Activated T-helper 1 cell treated with Interleukin-2 at 50 U/mL for 16 hours (primary cell): ENCODE measurements around the gene CASKIN2.
"Not testable (repeated sequence)": the region's sequence is repeated elsewhere in the genome, so short reads cannot be mapped to it uniquely, and the experiment has no call there.

Experiments used
- DNase-seq: peaks from one replicate; pipeline ENCODE4 v3.0.0-alpha.2; 2020; ENCODE audit warnings: low read depth

CASKIN2 gene

DNA sequence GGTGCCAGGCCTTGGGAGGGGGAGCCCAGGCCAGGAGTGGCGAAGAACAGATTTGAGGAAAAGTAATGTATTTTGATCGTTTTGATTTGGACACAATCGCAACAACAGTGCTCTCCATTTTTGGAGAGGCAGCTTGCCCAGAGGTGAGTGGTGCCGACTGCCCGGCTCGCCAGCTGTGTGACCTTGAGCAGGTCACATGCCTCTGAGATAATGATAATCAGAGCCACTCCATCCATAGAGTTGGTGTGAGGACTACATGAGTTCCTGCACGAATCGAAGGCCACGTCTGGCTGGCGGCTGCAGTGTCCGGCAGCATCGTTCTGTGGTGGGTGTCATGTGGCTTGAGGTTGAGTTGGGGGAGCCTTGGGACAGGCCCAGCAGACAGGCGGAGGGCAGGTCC, 30.8 kb upstream of the CASKIN2 start:
- DNase-seq = no peak

DNA sequence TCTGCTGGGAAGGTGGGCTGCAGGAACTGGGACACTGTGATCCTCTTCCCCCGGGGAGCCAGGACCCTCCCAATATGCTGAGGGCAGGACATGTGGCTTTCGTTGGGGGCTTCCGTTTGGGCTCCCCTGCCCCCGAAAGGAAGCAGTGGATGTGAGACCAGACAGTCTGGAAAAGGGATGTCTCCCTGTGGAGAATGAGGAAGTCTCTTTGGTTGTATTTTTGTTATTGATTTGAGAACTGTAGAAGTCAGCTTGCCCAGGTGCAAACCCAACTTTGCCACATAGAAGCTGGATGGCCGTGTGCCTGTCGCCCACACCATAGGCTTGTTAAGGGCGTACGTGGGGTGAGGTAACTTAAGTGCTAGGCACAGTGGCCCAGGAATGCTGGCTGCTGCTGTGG, 28.9 kb upstream of the CASKIN2 start:
- no peak for DNase-seq

DNA sequence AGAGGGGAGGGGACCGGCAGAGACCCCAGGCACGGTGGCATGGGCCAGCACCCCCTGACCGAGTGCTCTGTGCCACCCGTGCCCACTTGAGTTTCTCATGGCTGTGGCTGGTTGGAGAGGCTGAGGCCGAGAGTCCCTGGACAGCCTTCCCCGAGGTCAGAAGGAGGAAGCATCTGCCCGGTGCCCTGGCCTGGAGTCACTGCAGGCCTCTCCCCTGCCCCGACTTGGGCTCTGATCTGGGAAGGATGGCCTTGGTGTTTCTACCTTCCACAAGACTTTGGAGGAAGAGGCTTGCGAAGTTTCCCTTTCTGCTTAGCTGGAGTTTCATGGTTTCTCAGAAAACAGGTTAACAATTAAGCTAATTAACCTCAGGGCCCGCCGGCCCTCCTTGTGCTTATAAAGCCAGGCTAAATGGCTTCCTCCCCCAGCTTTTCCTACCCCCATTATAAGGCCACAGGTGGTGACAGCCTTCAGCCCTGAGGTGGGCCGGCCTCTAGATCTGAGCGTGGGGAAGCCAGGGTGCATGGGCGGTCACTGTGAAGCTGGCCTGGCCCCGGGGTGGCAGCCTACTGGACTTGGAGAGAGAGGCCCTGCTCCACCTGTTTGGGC, 27.5 kb upstream of the CASKIN2 start:
- no peak for DNase-seq

DNA sequence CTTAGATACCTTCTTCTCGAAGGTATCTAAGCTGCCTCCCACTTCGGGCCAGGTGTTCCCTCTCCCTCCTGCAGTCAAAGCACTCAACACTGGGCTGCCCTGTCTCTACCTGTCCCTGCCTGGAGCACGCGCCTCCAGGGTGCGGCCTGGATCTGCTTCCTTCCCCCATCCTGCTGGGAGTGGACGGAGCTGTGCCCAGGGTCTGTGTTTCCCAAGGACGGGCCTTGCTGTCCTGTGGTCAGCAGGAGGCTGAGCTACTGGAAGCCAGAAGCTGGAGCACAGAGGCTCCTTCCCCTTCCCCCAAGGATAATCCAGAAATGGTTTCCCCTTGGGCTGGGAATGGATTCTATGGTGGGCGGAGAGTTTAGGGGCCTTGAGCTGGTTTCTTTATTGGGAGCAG, 26.9 kb upstream of the CASKIN2 start:
- no peak for DNase-seq

DNA sequence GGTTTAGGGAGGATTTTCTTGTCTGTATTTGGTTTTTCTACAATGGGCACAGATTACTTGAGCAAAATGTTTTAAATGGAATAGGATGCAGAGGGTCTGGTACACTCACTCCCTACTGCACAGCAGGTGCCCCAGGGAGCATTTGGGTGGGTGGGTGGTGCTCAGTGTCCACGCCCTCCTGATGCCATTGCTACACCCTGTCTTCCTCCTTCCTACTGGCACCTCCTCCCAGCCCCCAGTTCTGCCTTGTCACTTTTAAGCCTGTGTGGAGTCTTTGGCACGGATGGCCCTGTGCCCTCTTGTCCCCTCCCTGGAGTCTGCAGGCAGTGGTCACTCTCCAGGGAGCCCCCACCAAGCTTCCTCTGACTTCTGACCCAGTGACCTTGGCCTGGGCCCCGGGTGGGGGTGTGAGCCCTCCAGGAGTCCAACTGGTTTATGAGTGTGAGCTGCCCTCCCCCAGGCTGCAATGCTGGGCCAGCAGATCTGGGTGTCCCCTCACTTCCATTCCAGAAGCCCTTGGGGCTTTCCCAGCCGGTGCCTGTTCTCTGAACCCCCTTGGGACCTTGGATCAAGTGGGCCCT, 25.7 kb upstream of the CASKIN2 start:
- no peak for DNase-seq

DNA sequence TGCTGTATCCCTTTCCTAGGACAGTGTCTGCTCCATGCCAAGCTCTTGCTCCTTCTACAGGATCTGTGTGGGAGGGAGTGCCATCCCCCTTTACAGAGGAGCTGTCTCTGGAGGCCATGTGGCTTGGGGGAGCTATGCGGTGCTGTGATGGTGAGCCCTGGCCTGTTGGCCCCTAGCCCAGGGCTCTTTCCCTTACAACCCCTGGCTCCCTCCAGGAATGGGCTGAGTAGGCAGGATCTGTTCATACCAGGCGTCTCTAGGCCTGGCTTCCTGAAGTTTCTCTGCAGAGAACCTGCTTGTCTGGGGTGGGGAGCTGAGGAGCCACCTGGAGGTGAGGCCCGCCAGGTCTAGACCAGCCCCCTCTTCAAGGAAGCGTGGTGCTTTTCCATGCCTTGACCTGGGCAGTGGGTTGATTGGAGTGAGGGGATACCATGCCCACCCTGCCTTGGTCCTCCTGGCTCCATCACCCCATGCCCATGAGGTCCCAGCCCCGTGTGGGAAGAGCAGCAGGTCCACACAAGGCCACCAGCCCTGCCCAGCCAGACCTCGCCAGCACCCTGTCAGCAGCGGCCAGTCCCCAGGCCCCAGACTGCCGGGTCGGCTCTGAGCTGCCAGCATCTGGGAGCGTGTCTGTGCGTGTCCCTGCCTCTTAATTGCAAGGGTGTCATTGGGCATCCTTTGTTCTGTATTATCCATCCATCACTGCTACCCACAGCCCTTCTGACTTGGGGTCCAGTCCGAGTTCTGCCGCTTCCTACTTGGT, 24.8 kb upstream of the CASKIN2 start:
- no peak for DNase-seq

DNA sequence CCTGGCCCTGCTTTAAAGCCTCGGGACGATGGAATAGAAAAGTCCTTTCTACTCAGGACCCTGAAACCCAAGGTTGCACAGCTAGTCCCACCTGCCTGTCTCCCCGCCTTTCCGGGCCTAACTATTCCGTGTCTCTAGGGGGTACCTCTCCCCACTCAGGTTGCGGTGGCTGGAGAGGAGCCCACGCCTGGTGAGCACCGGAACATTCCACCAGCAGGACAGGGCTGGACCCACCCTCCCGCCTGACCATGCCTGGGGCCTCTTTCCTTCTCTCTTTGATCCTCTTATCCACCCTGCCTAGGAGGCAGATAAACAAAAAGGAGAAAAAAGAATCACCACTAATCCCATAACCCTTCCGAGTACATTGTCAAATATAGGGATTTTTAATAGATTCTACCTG, 21.0 kb upstream of the CASKIN2 start:
- no peak for DNase-seq

DNA sequence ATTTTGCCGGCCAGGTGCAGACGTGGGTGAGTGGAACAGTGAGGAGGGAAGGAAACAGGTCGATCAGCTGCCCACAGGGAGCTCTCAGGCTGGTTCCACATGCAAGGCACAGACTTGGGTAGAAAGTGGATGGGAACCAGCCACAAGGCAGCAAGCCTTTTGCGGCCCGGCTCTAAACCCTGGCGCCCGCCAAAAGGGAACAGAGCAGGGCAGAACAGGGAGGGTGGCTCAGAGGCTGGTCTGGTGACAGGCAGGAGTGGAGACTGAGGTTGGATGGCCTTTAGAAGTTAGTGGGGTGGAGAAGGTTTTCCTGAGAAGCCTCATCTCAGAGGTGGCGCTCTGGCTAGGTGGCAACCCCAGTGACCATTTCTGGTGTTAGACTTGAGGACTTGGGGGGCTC, 20.5 kb upstream of the CASKIN2 start:
- DNase-seq = no peak

DNA sequence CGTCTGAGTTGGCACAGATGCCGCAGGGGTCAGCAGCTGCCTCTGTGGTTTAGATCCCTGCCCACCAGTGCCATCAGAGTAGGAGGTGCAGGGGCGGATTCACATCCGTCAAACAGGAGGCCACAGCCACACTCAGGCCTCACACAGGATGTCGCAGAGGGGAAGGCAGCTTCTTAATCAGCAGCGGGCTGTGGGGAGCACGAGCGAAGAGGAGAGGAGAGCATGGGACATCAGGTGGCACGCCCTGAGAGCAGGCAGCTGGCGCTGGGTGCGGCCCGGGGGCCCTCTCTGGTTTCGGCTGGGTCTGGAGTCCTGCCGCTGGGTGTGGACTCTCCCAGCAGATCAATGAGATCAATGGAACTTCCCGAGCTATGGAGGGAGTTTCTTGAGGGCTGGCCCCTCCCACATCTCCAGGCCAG, 19.8 kb upstream of the CASKIN2 start:
- peak; percentile 41 for DNase-seq

DNA sequence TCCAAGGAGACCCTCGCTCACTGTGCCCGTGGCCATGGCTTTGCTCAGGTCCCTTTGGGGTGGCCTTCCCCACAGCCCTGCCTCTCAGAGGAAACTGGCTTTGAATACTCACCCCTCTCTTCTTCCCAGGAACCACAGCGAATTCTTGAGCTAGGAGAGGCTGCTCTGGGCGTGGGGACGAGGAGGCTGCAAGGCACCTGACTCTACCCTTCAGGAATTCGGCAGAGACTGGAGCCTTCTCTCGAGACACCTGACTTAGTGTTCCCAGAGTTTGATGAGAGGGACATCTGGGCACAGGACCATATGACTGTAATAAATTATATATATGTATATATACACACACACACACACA, 16.4 kb upstream of the CASKIN2 start:
- DNase-seq = no peak

DNA sequence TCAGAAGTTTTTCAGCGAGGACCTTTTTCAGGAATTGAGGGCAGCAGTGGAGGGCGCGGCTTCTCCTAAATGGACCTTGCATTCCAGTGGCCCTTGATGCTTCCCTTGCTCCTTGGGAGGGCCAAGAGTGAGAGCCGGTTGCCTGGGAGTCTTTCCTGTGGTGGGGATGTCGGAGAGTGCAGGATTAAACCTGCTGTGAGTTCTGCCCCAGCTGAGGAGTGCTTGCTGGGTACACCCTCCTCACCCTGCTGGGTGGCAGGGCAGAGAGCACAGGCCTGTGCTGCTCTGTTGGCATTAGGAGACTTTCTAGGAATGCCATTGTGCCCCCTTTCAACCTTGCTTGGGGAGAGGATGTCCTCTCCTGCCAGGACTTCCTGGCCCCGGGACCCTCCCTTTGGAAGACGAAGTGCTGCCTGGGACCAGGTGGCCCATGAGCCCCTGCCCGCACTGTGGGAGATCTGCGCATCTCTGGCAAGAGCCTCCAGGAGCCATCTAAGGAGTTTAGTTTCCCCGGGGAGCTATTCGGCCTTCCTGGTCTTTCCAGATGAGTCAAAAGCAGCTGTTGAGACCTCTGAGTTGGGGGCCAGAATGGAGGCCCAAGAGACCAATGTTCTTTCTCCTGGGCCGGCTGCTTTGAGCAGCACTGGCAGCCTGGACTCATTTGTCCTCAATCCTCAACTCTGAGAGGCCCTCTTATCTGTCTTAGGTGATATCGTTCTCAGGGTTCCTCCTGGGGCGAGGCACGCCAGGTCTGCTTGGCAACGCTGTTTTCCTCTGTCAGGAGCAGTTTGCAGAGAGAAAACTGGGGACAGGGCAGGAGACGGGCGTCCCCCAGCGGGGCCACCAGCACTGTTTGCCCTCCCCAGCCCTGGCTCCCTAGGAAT, 15.7 kb upstream of the CASKIN2 start:
- no peak for DNase-seq

DNA sequence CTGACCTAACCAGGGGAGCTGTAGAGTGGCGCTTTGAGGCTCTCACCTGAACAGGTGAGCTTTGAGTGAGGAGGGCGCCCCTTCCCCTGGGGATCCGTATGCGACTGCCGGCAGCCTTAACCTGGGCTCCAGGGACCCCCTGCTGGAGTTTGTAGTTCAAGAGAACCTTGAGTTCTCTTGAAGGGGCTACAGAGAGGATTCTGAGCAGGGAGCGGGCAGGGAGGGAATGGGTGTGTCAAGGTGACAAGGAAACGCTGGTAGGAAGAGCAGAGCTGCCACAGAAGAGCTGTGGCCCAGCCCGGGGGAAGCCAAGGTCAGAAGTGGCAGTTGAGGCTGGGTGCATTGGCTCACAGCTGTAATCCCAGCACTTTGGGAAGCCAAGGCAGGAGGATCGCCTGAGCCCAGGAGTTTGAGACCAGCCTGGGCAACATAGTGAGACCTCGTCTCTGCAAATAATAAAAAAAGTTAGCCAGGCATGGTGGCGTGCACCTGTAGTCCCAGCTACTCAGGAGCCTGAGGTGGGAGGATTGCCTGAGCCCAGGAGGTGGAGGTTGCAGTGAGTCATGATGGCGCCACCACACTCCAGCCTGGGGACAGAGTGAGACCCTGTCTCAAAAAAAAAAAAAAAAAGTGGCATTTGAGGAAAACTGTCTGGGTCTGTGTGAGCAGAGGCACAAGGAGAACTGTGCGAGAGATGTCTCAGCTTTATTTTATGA, 11.4 kb upstream of the CASKIN2 start:
- no peak for DNase-seq

DNA sequence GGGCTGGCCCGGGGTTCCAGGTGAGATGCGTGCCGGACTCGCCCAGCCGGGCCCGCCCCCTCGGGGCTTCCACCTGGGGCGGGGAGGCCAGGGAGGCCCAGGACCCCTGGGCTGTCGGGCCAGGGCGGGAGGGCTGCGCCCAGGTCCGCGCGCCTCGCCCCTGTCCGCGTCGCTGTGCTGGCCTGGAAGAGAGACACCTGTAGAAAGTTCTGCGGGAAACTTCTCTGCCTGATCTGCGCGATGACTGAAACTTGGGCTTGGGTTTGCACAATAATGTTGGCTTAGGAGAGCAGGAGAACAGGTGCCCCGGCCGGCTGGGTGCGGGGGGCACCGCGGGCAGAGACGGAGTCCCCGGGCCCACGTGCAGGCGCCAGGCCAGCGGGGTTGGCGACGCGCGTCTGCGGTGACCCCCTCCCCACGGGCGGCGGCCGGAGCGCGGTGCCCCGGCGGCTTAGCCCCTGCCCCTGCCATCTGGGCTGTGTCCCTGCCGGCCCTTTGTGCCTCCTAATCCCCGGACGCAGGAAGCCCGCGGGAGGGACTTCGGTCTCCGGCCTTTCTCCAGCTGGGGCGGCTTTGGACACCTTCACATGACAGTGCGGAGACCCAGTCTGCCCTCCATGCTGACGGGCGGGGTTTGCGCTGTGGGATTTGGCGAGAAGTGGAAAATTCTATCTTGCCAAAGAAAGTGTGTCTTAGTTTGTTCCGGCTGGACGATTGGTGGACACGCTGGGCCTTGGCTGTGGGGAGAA, 10.6 kb upstream of the CASKIN2 start:
- no peak for DNase-seq

DNA sequence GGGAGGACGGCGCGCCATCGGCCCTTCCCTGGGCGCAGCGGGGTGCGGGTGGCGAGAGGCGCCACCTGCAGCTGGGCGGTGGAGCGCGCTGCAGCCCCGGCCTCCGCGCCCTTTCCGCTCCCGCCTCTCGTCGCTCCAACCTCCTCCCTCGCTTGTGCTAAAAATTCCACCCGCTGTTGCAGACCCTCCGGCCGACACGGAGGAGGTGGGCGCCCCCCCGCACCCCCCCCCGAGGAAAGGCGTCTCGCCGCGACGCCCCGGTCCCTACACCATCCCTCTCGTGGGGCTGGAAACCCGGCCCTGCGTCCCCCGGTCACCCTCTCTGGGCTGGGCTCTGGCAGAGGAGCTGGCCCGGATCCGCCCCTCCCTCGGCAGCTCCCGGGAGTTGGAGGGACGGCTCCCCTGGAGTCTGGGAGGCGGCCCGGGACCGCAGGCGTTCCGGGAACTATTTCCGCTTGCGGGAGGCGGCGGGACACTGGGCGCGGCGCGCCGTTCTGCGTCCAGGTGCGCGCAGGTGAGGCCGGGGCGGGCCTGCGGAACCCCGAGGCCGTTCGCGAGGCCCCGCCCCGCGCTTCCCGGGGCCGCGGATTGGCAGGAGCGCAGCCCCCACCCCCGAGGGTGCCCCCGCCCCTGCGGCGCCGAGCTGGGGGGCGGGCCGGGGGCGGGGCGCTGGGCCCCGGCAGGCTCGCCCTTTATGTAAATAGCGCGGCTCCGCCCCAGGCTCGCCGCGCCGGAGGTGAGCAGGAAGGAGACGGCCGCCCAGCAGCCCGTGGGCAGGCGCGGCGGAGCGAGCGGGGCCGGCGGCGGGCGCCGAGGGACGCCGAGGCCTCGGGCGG, 9.9 kb upstream of the CASKIN2 start, which contains the start of gene LLGL2:
Gene LLGL2, plus strand, starts transcription at position 728 of the 836 bp plus-strand sequence. CDS start 17,730 bp downstream, outside the sequence.
- DNase-seq = peak; percentile 88

DNA sequence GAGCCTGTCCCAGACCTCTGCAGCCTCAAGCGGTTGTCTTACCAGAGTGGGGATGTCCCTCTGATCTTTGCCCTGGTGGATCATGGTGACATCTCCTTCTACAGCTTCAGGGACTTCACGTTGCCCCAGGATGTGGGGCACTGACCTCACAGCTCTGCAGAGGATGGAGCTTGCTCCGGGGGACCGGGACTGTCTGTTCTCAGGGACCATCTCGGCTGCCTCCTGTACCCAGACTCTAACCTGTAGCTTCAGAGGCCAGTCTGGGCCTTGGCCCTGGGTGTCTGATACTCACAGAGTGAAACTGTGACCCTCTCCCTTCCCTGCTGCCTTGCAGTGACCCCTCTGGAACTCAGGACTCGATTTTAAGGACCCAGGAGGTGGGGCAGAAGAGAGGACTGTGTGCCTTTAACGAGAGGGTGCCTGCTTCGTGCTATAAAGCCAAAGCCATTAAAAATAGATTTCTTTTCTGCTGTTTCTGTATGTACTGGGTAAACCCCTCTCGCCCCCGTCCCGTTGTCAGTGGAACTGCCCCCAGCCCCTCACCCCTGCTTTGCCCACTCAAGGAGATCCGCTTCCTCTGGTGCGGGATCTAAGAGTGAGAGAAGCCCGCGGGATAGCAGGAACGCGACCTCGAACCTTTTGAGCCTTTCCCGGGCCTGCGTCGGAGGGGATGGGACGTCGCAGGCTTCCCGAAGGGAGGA, 9.1 kb upstream of the CASKIN2 start:
- no peak for DNase-seq

DNA sequence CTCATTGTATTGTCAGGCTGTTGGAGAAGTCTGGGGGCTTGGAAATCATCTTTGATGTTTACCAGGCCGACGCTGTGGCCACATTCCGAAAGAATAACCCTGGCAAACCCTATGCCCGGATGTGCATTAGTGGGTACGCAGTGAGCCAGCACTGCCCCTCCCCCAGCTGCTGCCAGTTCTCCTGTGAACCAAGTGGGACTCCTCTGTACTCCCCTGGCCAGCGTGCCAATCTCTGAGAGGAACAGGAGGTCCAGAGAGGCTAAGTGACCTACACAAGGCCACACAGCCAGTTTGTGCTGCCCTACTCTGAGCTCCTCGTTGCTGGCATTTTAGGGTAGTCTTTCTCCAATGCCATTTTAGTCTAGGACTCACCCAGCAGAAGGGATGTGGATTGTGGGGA, 8.3 kb upstream of the CASKIN2 start:
- no peak for DNase-seq

DNA sequence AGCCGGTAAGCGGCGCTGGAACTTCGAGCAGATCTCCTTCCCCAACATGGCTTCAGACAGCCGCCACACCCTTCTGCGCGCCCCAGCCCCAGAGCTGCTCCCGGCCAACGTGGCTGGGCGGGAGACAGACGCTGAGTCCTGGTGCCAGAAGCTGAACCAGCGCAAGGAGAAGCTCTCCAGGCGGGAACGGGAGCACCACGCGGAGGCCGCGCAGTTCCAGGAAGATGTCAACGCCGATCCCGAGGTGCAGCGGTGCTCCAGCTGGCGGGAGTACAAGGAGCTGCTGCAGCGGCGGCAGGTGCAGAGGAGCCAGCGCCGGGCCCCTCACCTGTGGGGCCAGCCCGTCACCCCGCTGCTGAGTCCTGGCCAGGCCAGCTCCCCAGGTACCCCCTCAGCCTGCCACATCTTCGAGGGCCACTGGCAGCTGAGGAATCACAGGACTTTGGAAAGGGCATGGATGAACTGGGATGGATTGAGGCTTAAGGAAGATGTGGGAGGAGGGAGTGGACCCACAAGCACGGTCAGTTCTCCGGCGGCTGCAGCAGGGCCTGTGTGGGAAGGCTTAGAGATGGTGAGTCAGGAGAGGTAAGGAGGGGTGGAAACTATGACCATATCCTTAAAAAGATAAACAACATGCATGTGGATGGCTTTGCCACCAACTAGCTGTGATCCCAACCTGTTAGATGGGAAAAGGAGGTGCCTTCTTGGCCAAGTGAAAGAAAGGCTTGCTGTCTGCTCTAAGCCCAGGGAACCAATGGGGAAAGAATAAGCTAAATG, 6.8 kb upstream of the CASKIN2 start:
- no peak for DNase-seq

DNA sequence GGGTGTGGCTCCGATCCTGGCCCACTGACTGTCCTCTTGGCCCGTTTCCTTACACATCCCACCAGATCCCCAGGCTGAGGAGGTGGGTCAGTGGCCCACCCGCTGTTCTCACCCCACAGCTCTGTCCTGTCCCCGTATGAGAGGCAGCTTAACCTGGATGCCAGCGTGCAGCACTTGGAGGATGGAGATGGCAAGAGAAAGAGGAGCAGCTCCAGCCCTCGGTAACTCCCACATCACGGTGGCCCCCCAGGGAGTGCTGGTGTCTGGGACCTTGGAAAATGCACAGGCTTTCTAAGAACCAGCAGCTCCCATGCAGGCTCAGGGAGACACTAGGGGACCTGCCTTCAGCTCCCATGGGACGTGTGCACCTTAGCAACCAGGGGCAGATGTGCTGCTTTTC, 6.0 kb upstream of the CASKIN2 start:
- DNase-seq = no peak

DNA sequence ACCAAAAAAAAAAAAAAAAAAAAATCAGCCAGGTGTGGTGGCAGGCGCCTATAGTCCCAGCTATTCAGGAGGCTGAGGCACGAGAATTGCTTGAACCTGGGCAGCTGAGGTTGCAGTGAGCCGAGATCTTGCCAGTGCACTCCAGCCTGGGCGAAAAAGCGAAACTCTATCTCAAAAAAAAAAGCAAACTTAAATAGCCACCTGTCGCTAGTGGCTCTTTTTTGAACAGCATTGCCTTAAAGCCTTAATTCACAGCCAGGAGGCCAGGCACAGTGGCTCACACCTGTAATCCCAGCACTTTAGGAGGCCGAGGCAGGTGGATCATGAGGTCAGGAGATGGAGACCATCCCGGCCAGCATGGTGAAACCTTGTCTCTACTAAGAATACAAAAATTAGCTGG, 5.1 kb upstream of the CASKIN2 start:
- not testable (repeated sequence) for DNase-seq
